Hepatocyte (in vitro differentiated cells): ENCODE measurements around the gene EXOC3. TPM values are rescaled to one million over a fixed set of nuclear protein-coding genes. Genes with fewer than 3 reads are reported as not detected.

Experiments
- DNase-seq: peaks from one replicate; pipeline ENCODE4 v3.0.0-alpha.2; 2016; ENCODE audit warnings: low spot score
- H2AFZ ChIP-seq: fragments of 200-600 bp; sonication (generic); 2 replicates; pipeline ENCODE4 v1.6.0; 2016; ENCODE audit warnings: antibody characterized with exemption, mild to moderate bottlenecking
- H3K27ac ChIP-seq: fragments of 200-600 bp; sonication (generic); 2 replicates; pipeline ENCODE4 v1.5.1; 2016; ENCODE audit warnings: mild to moderate bottlenecking
- H3K27me3 ChIP-seq: fragments of 200-600 bp; sonication (generic); 2 replicates; pipeline ENCODE4 v1.6.1; 2016
- H3K36me3 ChIP-seq: fragments of 200-600 bp; sonication (generic); replicated peaks from 2 replicates; pipeline ENCODE4 v1.5.1; 2016; ENCODE audit warnings: low read depth; ENCODE audit not compliant: insufficient read depth
- H3K4me1 ChIP-seq: fragments of 200-600 bp; sonication (generic); 2 replicates; pipeline ENCODE4 v1.5.1; 2016; ENCODE audit warnings: mild to moderate bottlenecking, moderate library complexity; ENCODE audit not compliant: insufficient read depth
- H3K4me2 ChIP-seq: fragments of 200-600 bp; sonication (generic); 2 replicates; pipeline ENCODE4 v1.6.0; 2016
- H3K4me3 ChIP-seq: fragments of 200-600 bp; sonication (generic); 2 replicates; pipeline ENCODE4 v1.5.1; 2016; ENCODE audit warnings: mild to moderate bottlenecking
- H3K79me2 ChIP-seq: fragments of 200-600 bp; sonication (generic); 2 replicates; pipeline ENCODE4 v1.6.0; 2017; ENCODE audit warnings: mild to moderate bottlenecking
- H3K9me2 ChIP-seq: fragments of 200-600 bp; sonication (generic); replicated peaks from 2 replicates; pipeline ENCODE4 v1.6.0; 2017; ENCODE audit warnings: mild to moderate bottlenecking; ENCODE audit not compliant: insufficient read depth
- H3K9me3 ChIP-seq: fragments of 200-600 bp; sonication (generic); 2 replicates; pipeline ENCODE4 v1.5.1; 2016; ENCODE audit warnings: low read depth, mild to moderate bottlenecking
- H4K20me1 ChIP-seq: fragments of 200-600 bp; sonication (generic); 2 replicates; pipeline ENCODE4 v1.6.0; 2016; ENCODE audit warnings: mild to moderate bottlenecking; ENCODE audit not compliant: insufficient read depth, poor library complexity, severe bottlenecking
- CTCF ChIP-seq: fragments of 200-600 bp; sonication (generic); IDR thresholded peaks from 2 replicates; pipeline ENCODE4 v1.5.1; 2016; ENCODE audit warnings: antibody characterized with exemption, mild to moderate bottlenecking; ENCODE audit not compliant: poor library complexity
- EZH2 ChIP-seq: fragments of 200-600 bp; sonication (generic); IDR thresholded peaks from 2 replicates; pipeline ENCODE4 v1.6.1; 2016; ENCODE audit warnings: antibody characterized with exemption, mild to moderate bottlenecking, borderline replicate concordance
- EZH2phosphoT487 ChIP-seq: fragments of 200-600 bp; sonication (generic); IDR thresholded peaks from one replicate; pipeline ENCODE4 v1.6.1; 2018; ENCODE audit warnings: antibody characterized with exemption, mild to moderate bottlenecking, low read depth, moderate library complexity; ENCODE audit not compliant: unreplicated experiment, severe bottlenecking
- WGBS: methylation state at CpG from one replicate; pipeline ENCODE4 v1.1.6; 2016; ENCODE audit warnings: low lambda C conversion rate; ENCODE audit errors: missing lambda C conversion rate; 5-methylcytosine and 5-hydroxymethylcytosine counted together
- polyA plus RNA-seq: library from polyadenylated mRNA; unstranded; fragments of >200 nt; fragmentation: Nextera tagmentation; extraction: Ambion mirVana; gene quantifications from 2 replicates; pipeline ENCODE4 v1.2.1, GENCODE V29; 2016
- total RNA-seq: library from RNA; depleted of rRNA; stranded (reverse); fragments of >200 nt; gene quantifications from 2 replicates; pipeline ENCODE4 v1.2.3, GENCODE V29; 2014

EXOC3 gene
- total RNA-seq (30.9 and 38.3 TPM in 2 replicates), polyA plus RNA-seq (36.1 and 45.3 TPM in 2 replicates)

GRCh38 chr5:442335-443238 is at the start of gene EXOC3:
Gene EXOC3, plus strand, starts transcription at chr5:443176. Its CDS starts 3,030 bp downstream, at chr5:446206.
- WGBS = 14% methylated on average over 44 of the region's 73 CpGs
- TF ChIP-seq EZH2 (no peak), CTCF (no peak)

GRCh38 chr5:393846-394275 is 49.1 kb upstream of the EXOC3 start:
- no peaks in the 10 kb centered on the region for H3K9me3 ChIP-seq
- TF ChIP-seq EZH2 = no peak
- no peak for TF ChIP-seq EZH2phosphoT487
- no peak for TF ChIP-seq CTCF
- WGBS = 91% methylated on average over 10 of the region's 10 CpGs
- H4K20me1 ChIP-seq = no peaks in the 10 kb centered on the region
- H3K27me3 ChIP-seq = no peaks in the 10 kb centered on the region
- no peak overlapping the region for H3K4me2 ChIP-seq
- peaks cover 16% of the 10 kb centered on the region for H3K4me1 ChIP-seq
- no peak overlapping the region for H2AFZ ChIP-seq
- H3K4me3 ChIP-seq = no peak overlapping the region
- DNase-seq = peak; percentile 50
- no peaks in the 10 kb centered on the region for H3K9me2 ChIP-seq
- H3K27ac ChIP-seq = peak overlapping the region; percentile 64
- no peaks in the 10 kb centered on the region for H3K36me3 ChIP-seq
- no peaks in the 10 kb centered on the region for H3K79me2 ChIP-seq

More at GRCh38 chr5:442335-443238, at the start of gene EXOC3:
- Histone ChIP-seq H3K36me3 (no peaks in the 10 kb centered on the region), H3K79me2 (peaks cover 46% of the 10 kb centered on the region), H3K27me3 (no peaks in the 10 kb centered on the region), H3K27ac (peak within 1 kb of the TSS; percentile 96), H3K4me2 (peak within 1 kb of the TSS; percentile 99), H2AFZ (peak within 1 kb of the TSS; percentile 98), H3K4me1 (peaks cover 7% of the 10 kb centered on the region), H4K20me1 (peaks cover 5% of the 10 kb centered on the region), H3K4me3 (peak within 1 kb of the TSS; percentile 98), H3K9me3 (no peaks in the 10 kb centered on the region), H3K9me2 (no peaks in the 10 kb centered on the region)
- DNase-seq = peak; percentile 91

- 93% methylated on average over 9 of the region's 18 CpGs for WGBS
- no peaks in the 10 kb centered on the region for H3K9me2 ChIP-seq
- H3K27ac ChIP-seq = peak overlapping the region; percentile 96
- H4K20me1 ChIP-seq = no peaks in the 10 kb centered on the region
- H2AFZ ChIP-seq = no peak overlapping the region
- TF ChIP-seq EZH2 = no peak
- no peak for TF ChIP-seq EZH2phosphoT487
- TF ChIP-seq CTCF = no peak
- H3K4me2 ChIP-seq = no peak overlapping the region
- no peaks in the 10 kb centered on the region for H3K36me3 ChIP-seq
- H3K9me3 ChIP-seq = no peaks in the 10 kb centered on the region
- peaks cover 24% of the 10 kb centered on the region for H3K4me1 ChIP-seq
- no peaks in the 10 kb centered on the region for H3K27me3 ChIP-seq
- peak; percentile 6 for DNase-seq
- no peaks in the 10 kb centered on the region for H3K79me2 ChIP-seq
- no peak overlapping the region for H3K4me3 ChIP-seq
Observed at GRCh38 chr5:394671-395155, 48.3 kb upstream of the EXOC3 start.
